Activated CD8-positive, alpha-beta memory T cell treated with anti-CD3 and anti-CD28 coated beads for 1 hour (primary cell): ENCODE data around the gene CD274.
"Not testable (repeated sequence)": the region's sequence is repeated elsewhere in the genome, so short reads cannot be mapped to it uniquely, and the experiment has no call there.

Experiments used
- DNase-seq, 2 donors: peaks; one replicate each; pipeline ENCODE4 v3.0.0-alpha.2; 2020; ENCODE audit warnings: low read depth in 1 of 2; ENCODE audit errors: extremely low read depth in 1 of 2

CD274 gene

DNA sequence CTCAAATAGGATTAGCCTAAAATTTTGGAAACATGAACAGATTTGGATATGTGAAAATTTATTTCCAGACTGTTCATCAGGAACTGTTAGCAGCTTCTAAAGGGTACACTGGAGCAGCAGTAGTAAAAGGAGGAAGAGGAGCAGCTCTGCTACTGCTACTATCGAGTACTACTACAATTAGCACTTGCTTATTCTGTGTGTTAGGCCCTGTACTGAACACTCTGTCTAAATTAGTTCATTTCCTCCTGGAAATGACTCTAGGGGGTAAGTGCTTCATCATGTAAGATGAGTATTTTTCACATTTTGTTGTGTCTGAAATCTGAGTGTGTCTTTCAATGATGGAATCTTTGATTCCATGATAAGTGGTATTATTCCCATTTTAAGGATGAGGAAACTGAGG is 9.8 kb downstream of the CD274 start:
- no peak for DNase-seq

- not testable (repeated sequence) for DNase-seq
Measured at GRCh38 chr9:5464831-5465330, 14.5 kb downstream of the CD274 start.

DNA sequence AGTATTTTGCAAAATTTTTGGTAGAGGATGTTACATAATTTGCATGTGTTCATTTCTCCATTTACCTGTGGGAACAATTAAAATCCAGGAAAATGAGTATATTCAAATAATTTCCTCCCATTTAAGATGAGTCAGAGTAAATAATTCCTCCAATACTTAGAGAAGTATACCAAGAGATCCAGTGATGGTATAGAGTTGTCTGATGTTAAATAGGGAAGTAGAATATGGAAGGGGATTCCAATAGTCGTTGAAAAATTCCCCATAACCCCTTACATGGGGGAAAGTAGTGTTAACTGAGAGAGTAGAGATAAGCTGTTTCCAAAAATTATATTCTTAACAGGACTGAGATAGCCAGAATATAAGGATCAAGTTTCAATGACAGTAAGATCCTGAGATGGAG is 15.7 kb downstream of the CD274 start:
- no peak for DNase-seq

- no peak for DNase-seq
Measured at GRCh38 chr9:5466766-5467165, 16.4 kb downstream of the CD274 start.

DNA sequence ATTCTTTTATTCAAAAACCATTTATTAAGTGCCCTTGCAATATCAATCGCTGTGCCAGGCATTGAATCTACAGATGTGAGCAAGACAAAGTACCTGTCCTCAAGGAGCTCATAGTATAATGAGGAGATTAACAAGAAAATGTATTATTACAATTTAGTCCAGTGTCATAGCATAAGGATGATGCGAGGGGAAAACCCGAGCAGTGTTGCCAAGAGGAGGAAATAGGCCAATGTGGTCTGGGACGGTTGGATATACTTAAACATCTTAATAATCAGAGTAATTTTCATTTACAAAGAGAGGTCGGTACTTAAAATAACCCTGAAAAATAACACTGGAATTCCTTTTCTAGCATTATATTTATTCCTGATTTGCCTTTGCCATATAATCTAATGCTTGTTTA is 18.5 kb downstream of the CD274 start:
- no peak for DNase-seq

- DNase-seq: no peak
Measured at GRCh38 chr9:5470122-5470521, 19.8 kb downstream of the CD274 start.

GRCh38 chr9:5470816-5471215 is 20.5 kb downstream of the CD274 start:
- no peak for DNase-seq

DNA sequence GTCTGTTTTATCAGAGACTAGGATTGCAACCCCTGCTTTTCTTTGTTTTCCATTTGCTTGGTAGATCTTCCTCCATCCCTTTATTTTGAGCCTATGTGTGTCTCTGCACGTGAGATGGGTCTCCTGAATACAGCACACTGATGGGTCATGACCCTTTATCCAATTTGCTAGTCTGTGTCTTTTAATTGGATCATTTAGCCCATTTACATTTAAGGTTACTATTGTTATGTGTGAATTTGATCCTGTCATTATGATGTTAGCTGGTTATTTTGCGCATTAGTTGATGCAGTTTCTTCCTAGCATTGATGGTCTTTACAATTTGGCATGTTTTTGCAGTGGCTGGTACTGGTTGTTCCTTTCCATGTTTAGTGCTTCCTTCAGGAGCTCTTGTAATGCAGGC is 25.3 kb downstream of the CD274 start:
- not testable (repeated sequence) for DNase-seq

GRCh38 chr9:5478206-5478605 is 27.9 kb downstream of the CD274 start:
- DNase-seq: no peak

GRCh38 chr9:5479994-5480694 is 29.8 kb downstream of the CD274 start:
- no peak for DNase-seq

- no peak for DNase-seq
Measured at GRCh38 chr9:5480919-5481318, 30.6 kb downstream of the CD274 start.

DNA sequence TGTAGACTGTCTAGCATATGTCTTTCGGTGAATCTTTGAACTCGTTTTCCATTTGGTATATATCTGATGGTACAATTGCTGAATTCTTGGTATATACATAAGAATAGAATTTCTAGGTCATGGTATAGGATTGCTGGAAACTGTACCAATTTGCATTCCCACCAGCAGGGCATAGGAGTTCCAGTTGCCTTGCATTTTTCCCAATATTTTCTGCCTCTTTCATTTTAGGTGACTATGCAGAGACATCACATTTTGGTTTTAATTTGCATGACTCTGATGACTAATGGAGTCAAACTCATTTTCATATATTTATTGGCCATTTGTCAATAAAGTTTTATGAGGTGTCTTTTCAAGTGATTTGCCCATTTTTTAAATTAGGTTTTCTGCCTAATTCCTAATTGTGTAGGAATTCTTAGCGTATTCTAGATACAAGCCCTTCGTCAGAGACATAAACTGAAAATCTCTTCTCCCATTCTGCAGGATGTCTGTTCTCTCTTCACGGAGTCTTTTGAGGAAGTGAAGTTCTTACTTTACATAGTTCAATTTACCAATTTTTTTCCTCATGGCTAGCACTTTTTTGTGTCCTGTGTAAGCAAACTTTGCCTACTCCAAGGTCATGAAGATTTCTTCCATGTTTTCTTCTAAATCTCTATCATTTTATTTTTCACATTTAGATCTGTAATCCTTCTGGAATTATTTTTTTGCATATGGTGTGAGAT is 31.1 kb downstream of the CD274 start:
- no peak for DNase-seq

- no peak for DNase-seq
Measured at GRCh38 chr9:5482194-5482593, 31.9 kb downstream of the CD274 start.

- no peak for DNase-seq
Measured at GRCh38 chr9:5483306-5483705, 33.0 kb downstream of the CD274 start.

- DNase-seq: no peak
Measured at GRCh38 chr9:5485378-5486085, 35.2 kb downstream of the CD274 start.

- DNase-seq: no peak
Measured at GRCh38 chr9:5486988-5487387, 36.6 kb downstream of the CD274 start.

DNA sequence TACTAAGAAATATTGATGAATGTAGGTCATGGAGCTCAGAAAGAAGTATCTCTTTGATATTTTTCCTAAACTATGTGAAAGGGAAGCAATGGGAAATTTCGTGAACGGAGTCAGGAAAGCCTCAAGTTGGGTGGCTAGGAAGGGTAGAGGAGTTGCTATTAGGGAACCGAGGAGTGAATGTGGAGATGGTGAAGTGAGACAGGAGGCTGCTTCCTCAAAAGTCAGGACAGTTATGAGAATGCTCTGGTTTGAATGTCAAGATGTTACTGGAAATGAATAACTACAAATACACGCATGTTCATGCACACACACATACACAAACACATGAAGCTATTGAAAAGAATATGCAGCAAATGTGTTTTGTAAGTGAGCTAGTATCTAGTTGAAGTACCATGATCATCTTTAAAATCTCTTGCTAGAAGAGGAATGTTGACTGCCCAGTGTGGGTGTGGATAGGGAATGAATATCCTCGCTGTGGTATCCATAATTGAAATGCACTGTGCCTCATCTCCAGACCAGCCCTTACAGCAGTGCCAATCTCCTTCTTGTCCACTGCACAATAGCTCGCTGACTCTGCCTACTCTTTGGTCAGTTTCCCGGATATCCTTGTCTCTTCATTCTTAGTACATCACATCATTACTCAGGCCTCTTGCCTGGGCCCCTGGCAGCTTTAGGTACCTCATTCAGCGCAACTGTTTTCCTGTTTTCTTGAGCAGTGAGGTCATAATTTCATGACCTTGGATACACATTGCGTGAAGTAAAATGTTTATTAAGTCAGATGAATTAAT is 38.1 kb downstream of the CD274 start:
- DNase-seq: no peak

DNA sequence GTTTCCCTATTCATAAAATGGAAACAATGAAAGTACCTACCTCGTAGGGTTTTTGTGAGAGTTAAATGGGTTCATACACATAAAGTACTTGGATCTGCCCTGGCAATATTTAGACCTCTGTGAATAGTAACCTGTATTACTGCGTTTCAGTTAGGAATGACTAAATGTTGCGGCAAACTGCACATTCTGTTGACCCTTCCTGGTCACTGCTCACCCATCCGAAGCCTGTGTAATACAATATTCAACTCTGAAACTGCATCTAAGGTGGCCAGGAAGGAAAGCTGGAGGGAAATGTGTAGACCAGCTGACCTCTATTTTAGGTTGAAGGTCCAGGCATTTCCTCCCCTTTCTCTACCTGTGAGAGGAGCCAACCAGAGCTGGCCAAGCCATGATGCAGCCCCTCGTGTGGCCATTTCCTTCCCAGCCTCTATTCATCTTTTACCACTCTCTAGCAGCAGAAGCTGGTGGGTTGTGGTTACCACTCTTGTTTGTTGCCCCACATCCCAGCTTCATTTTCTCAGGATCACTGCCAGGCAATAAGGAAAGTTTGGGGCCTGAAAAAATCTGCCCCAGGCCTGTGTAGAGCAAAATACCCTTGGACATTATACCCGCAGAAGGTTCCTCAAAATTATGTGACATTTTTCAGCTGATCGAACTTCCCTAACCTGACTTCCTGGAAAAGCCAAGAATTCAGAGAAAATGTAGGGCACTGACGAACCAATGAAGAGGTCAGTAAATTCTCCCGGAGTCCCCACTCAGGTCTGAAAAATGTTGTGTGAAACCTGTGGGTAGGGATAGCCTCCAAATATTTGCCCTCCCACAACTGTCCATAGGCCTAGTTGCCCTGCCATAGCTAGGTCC is 39.5 kb downstream of the CD274 start:
- DNase-seq: no peak

- no peak for DNase-seq
Measured at GRCh38 chr9:5492965-5493678, 42.8 kb downstream of the CD274 start.
